Fibroblast of villous mesenchyme (primary cell): Measurements from ENCODE around the gene TRIM59. TPM values are rescaled to one million over a fixed set of nuclear protein-coding genes. Genes with fewer than 3 reads are reported as not detected.

Source experiments
- DNase-seq: peaks from one replicate; pipeline ENCODE4 v3.0.0-alpha.2; 2010; ENCODE audit warnings: low read depth
- H3K4me3 ChIP-seq: 2 replicates; pipeline ENCODE4 v1.5.1; 2011; ENCODE audit warnings: low read depth, mild to moderate bottlenecking, low read length
- total RNA-seq: library from RNA; depleted of rRNA; stranded (reverse); fragments of >200 nt; gene quantifications from 2 replicates; pipeline ENCODE4 v1.2.3, GENCODE V29; 2012
- TF ChIP-seq, protein P1 (sequence below): IDR thresholded peaks from 2 replicates; pipeline ENCODE4 v1.5.1; 2012; ENCODE audit warnings: low read depth, mild to moderate bottlenecking, low read length; ENCODE audit not compliant: insufficient read depth

The TRIM59 gene
- total RNA-seq, 1 donor = 47.5 TPM

DNA sequence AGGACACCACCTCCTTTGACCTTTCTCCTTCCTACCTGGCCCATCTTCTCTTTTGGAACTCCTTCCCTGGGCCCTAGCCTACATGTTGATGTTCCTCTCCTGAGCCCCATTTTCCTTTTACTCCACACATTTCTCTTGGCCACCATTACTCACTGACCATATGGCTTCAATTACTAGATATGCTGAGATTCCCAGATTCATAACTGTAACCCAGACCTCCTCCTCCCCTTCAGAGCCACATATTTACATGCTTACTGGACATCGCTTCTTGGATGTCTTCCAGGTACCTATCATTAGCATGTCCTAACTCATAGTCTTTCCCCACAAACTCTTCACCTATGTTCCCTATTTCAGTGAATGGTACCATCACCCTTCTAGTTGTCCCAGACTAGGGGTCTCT is 24.4 kb upstream of the TRIM59 start:
- peak; percentile 88 for DNase-seq
- TF ChIP-seq, protein P1, sequence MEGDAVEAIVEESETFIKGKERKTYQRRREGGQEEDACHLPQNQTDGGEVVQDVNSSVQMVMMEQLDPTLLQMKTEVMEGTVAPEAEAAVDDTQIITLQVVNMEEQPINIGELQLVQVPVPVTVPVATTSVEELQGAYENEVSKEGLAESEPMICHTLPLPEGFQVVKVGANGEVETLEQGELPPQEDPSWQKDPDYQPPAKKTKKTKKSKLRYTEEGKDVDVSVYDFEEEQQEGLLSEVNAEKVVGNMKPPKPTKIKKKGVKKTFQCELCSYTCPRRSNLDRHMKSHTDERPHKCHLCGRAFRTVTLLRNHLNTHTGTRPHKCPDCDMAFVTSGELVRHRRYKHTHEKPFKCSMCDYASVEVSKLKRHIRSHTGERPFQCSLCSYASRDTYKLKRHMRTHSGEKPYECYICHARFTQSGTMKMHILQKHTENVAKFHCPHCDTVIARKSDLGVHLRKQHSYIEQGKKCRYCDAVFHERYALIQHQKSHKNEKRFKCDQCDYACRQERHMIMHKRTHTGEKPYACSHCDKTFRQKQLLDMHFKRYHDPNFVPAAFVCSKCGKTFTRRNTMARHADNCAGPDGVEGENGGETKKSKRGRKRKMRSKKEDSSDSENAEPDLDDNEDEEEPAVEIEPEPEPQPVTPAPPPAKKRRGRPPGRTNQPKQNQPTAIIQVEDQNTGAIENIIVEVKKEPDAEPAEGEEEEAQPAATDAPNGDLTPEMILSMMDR = no peak
- no peak overlapping the region for H3K4me3 ChIP-seq

DNA sequence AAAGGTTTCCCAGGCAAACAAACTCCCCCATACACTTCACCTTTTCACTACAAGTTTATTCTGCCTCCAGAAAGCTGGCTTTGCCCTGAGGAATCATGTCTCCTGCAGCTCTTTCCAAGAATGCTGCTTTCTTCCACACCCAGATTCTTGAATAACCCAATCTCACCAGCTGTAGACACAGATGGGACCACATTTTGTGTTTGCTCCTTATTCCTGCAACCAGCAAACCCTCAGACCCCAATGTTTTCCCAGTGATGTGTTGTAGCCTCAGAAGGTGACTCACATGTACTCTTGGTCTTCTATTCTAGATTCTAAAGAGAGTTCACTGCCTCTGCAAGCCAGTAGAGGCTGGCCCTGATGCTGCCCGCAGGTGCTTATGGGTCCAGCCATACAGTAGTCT is 23.6 kb upstream of the TRIM59 start:
- DNase-seq = peak; percentile 23
- TF ChIP-seq, protein P1 = no peak
- no peak overlapping the region for H3K4me3 ChIP-seq

DNA sequence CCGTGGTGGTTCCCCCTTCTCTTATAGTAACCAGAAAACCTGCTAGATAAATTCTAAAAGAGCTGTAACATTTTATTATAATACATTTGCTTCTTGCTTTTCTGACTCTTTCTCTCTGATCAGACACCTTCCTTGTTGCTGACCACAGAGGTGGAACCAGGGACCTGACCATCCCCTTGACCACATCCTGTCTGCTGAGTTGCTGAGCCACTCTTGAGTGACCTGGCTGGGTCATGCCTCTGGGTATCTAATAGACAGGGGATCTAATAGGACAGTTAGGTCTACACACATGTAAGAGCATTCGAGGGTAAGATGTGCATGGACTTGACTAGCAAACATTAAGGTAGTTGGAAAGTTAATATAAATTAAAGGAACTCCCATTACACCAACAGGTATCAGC is 22.8 kb upstream of the TRIM59 start:
- DNase-seq = no peak
- TF ChIP-seq, protein P1 = no peak

DNA sequence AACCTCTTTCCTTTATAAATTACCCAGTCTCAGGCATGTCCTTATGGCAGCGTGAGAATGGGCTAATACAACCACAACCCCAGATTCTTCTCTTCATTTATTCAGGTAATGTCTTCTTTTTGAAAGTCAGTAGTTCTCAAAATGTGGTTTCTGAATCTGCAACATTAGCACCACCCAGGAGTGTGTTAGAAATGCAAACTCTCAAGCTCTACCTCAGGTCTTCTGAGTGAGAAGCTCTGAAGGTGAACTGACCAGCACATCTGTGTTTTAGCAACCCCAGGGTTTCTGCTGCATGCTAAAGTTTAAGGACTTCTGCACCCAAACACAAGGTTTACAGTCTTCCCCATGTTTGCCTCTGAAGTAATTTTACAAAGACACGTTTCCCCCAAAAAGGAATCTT is 22.3 kb upstream of the TRIM59 start:
- no peak overlapping the region for H3K4me3 ChIP-seq
- TF ChIP-seq, protein P1 = no peak
- no peak for DNase-seq

More for the DNA sequence above, 22.8 kb upstream of the TRIM59 start:
- H3K4me3 ChIP-seq = no peak overlapping the region

DNA sequence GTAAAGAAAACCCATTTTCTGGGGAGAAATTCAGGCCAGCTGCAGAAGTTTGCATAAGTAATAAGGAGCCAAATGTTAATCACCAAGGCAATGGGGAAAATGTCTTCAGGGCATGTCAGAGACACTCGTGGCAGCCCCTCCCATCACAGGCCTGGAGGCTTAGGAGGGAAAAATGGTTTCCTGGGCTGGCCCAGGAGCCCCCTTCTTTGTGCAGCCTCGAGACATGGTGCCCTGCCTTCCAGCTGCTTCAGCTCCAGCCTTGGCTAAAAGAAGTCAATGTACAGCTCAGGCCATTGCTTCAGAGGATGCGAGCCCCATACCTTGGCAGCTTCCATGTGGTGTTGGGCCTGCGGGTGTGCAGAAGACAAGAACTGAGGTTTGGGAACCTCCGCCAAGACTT is 20.6 kb upstream of the TRIM59 start:
- DNase-seq = no peak
- no peak overlapping the region for H3K4me3 ChIP-seq
- TF ChIP-seq, protein P1 = no peak

DNA sequence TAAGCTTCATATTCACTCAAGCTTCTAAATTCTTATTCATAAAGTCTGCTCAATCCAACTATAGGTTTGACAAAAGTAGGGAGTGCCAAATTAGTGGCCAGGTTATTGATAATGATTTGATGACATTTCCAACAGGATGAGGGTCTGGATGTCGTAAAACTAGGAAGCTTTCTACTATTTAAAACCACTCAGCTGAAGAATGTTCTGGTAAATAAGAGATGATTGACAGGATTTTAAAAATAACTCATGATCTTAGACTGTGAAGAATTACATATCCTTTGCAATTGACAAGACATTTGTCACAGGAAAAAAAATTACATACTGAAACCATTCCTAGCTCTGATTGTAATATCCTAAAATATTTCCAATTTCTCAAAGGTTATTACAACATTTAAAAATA is 15.4 kb upstream of the TRIM59 start:
- TF ChIP-seq, protein P1 = no peak
- no peak for DNase-seq
- H3K4me3 ChIP-seq = no peak overlapping the region

DNA sequence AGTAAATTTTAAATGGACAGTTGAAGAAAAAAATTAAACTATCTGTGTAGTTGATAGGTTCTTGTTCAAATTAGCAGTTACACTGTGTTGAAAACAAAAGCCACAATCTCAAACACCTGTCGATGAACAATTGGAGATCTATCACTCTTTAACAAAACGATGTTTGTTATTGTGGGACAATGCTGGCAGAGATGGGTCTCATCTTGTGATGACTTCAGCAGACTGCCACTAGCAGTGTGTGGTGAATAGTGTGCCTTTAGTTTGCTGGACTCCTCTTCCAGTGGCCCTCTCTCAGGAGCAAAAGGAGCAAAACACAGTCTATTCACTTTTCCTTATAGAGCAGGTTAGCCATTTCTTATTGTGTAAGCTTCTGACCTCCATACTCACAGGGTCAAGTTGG is 14.7 kb upstream of the TRIM59 start:
- no peak overlapping the region for H3K4me3 ChIP-seq
- no peak for DNase-seq
- TF ChIP-seq, protein P1 = no peak
